Stimulated activated naive CD4-positive, alpha-beta T cell treated with Interleukin-2 at 50 U/mL for 16 hours (primary cell): ENCODE data around the gene EPHA8.

Experiments used
- DNase-seq: peaks from one replicate; lab custom pipeline; 2025; lab: John Stamatoyannopoulos, UW

EPHA8 gene

GRCh38 chr1:22592919-22593790 lies 29.9 kb downstream of the EPHA8 start:
- DNase-seq, result no peak

GRCh38 chr1:22594396-22594795 lies 31.1 kb downstream of the EPHA8 start:
- no peak for DNase-seq

GRCh38 chr1:22595108-22595507 lies 31.8 kb downstream of the EPHA8 start:
- no peak for DNase-seq

GRCh38 chr1:22597301-22597965 lies 34.1 kb downstream of the EPHA8 start:
- DNase-seq, result no peak

GRCh38 chr1:22597996-22598395 lies 34.7 kb downstream of the EPHA8 start:
- no peak for DNase-seq

- no peak for DNase-seq
Observed at GRCh38 chr1:22598736-22599135, 35.4 kb downstream of the EPHA8 start.

- DNase-seq, result no peak
Observed at GRCh38 chr1:22600071-22600816, 37.0 kb downstream of the EPHA8 start.

- DNase-seq, result no peak
Observed at GRCh38 chr1:22600817-22601605, 37.7 kb downstream of the EPHA8 start.

GRCh38 chr1:22601610-22602009 lies 38.3 kb downstream of the EPHA8 start:
- no peak for DNase-seq

GRCh38 chr1:22602060-22602740 lies 38.9 kb downstream of the EPHA8 start:
- DNase-seq, result no peak

- no peak for DNase-seq
Observed at GRCh38 chr1:22606161-22606560, 42.9 kb downstream of the EPHA8 start.

GRCh38 chr1:22607154-22607553 lies 43.9 kb downstream of the EPHA8 start:
- DNase-seq, result no peak

- no peak for DNase-seq
Observed at GRCh38 chr1:22608361-22608760, 45.1 kb downstream of the EPHA8 start.

- no peak for DNase-seq
Observed at GRCh38 chr1:22609291-22609690, 46.0 kb downstream of the EPHA8 start.

GRCh38 chr1:22611530-22611947 lies 48.2 kb downstream of the EPHA8 start:
- no peak for DNase-seq

GRCh38 chr1:22612671-22613571 lies 49.6 kb downstream of the EPHA8 start:
- no peak for DNase-seq

- DNase-seq, result no peak
Observed at GRCh38 chr1:22613572-22613918, 50.3 kb downstream of the EPHA8 start.

GRCh38 chr1:22613951-22614350 lies 50.7 kb downstream of the EPHA8 start:
- DNase-seq, result no peak

GRCh38 chr1:22615886-22616285 lies 52.6 kb downstream of the EPHA8 start:
- no peak for DNase-seq

GRCh38 chr1:22616571-22616970 lies 53.3 kb downstream of the EPHA8 start:
- no peak for DNase-seq
